ENCODE measurements around the gene POU2AF3.

- TF ChIP-seq CTCF (IDR thresholded peaks at IDR 0.05) (no peak), POLR2A (IDR thresholded peaks at IDR 0.05) (no peak)
Measured at GRCh38 chr11:111349191-111349695, 50.9 kb downstream of the POU2AF3 start.
